Activated T-helper 17 cell treated with anti-CD3 and anti-CD28 coated beads, Interleukin-2, amount 50 U/mL, for 72 hours (primary cell): ENCODE measurements around the gene OGFRL1. TPM values are rescaled to one million over a fixed set of nuclear protein-coding genes. Genes with fewer than 3 reads are reported as not detected.

Experiments
- ATAC-seq: fragments of 150-1000 bp; cut with Tn5 transposase; replicated peaks from 2 replicates; pipeline ENCODE4 v1.10.0; 2021; ENCODE audit warnings: mild to moderate bottlenecking, moderate library complexity
- H3K27ac Mint-ChIP-seq: one replicate; pipeline ENCODE4 v1.8.0; 2022; ENCODE audit warnings: mixed read lengths
- H3K27me3 Mint-ChIP-seq: one replicate; pipeline ENCODE4 v1.8.0; 2022; ENCODE audit warnings: mixed read lengths
- H3K36me3 Mint-ChIP-seq: one replicate; pipeline ENCODE4 v1.8.0; 2022; ENCODE audit warnings: low read depth, mild to moderate bottlenecking, mixed read lengths
- H3K4me1 Mint-ChIP-seq: one replicate; pipeline ENCODE4 v1.8.0; 2022; ENCODE audit warnings: mixed read lengths
- H3K4me3 Mint-ChIP-seq: one replicate; pipeline ENCODE4 v1.8.0; 2022; ENCODE audit warnings: mild to moderate bottlenecking, mixed read lengths
- H3K9me3 Mint-ChIP-seq: one replicate; pipeline ENCODE4 v1.8.0; 2022; ENCODE audit warnings: mixed read lengths
- total RNA-seq, 2 donors: library from RNA; stranded (reverse); gene quantifications; one replicate each; pipeline ENCODE4 v1.2.3, GENCODE V29; 2022

OGFRL1 gene
- total RNA-seq, 2 donors from 2014 or later, result 2.2 to 7.7 TPM

GRCh38 chr6:71334768-71335167 is 46.2 kb downstream of the OGFRL1 start:
- Mint-ChIP-seq H3K27me3 (peaks cover 6% of the 10 kb centered on the region), H3K27ac (no peak overlapping the region), H3K9me3 (no peaks in the 10 kb centered on the region), H3K4me3 (no peak overlapping the region), H3K36me3 (no peaks in the 10 kb centered on the region), H3K4me1 (no peaks in the 10 kb centered on the region)
- peak; percentile 85 for ATAC-seq

- Mint-ChIP-seq H3K36me3 (no peaks in the 10 kb centered on the region), H3K4me1 (no peaks in the 10 kb centered on the region), H3K4me3 (no peak overlapping the region), H3K9me3 (no peaks in the 10 kb centered on the region), H3K27ac (no peak overlapping the region), H3K27me3 (peaks cover 7% of the 10 kb centered on the region)
- no peak for ATAC-seq
Observed at GRCh38 chr6:71335544-71335943, 46.9 kb downstream of the OGFRL1 start.

- ATAC-seq, result no peak
Observed at GRCh38 chr6:71336901-71337300, 48.3 kb downstream of the OGFRL1 start.

GRCh38 chr6:71338540-71339316 is 50.1 kb downstream of the OGFRL1 start:
- no peaks in the 10 kb centered on the region for H3K36me3 Mint-ChIP-seq
- peaks cover 9% of the 10 kb centered on the region for H3K27me3 Mint-ChIP-seq
- no peaks in the 10 kb centered on the region for H3K9me3 Mint-ChIP-seq
- no peak overlapping the region for H3K27ac Mint-ChIP-seq
- H3K4me3 Mint-ChIP-seq, result no peak overlapping the region
- no peaks in the 10 kb centered on the region for H3K4me1 Mint-ChIP-seq
- ATAC-seq, result no peak

More at GRCh38 chr6:71336901-71337300, 48.3 kb downstream of the OGFRL1 start:
- Mint-ChIP-seq H3K36me3 (no peaks in the 10 kb centered on the region), H3K4me1 (no peaks in the 10 kb centered on the region), H3K27me3 (peaks cover 9% of the 10 kb centered on the region), H3K27ac (no peak overlapping the region), H3K4me3 (no peak overlapping the region), H3K9me3 (no peaks in the 10 kb centered on the region)

GRCh38 chr6:71342772-71343171 is 54.2 kb downstream of the OGFRL1 start:
- no peak for ATAC-seq
- no peaks in the 10 kb centered on the region for H3K36me3 Mint-ChIP-seq
- H3K4me1 Mint-ChIP-seq, result no peaks in the 10 kb centered on the region
- H3K27ac Mint-ChIP-seq, result no peak overlapping the region
- H3K27me3 Mint-ChIP-seq, result peaks cover 7% of the 10 kb centered on the region
- H3K4me3 Mint-ChIP-seq, result no peak overlapping the region
- H3K9me3 Mint-ChIP-seq, result no peaks in the 10 kb centered on the region

- Mint-ChIP-seq H3K27ac (no peak overlapping the region), H3K27me3 (peaks cover 4% of the 10 kb centered on the region), H3K36me3 (no peaks in the 10 kb centered on the region), H3K9me3 (no peaks in the 10 kb centered on the region), H3K4me1 (no peaks in the 10 kb centered on the region), H3K4me3 (no peak overlapping the region)
- ATAC-seq, result no peak
Observed at GRCh38 chr6:71345476-71346333, 57.1 kb downstream of the OGFRL1 start.

GRCh38 chr6:71346334-71346694 is 57.7 kb downstream of the OGFRL1 start:
- no peaks in the 10 kb centered on the region for H3K9me3 Mint-ChIP-seq
- no peaks in the 10 kb centered on the region for H3K4me1 Mint-ChIP-seq
- no peak overlapping the region for H3K4me3 Mint-ChIP-seq
- H3K27ac Mint-ChIP-seq, result no peak overlapping the region
- no peak for ATAC-seq
- H3K36me3 Mint-ChIP-seq, result no peaks in the 10 kb centered on the region
- peaks cover 4% of the 10 kb centered on the region for H3K27me3 Mint-ChIP-seq

- H3K4me3 Mint-ChIP-seq, result no peak overlapping the region
- H3K36me3 Mint-ChIP-seq, result no peaks in the 10 kb centered on the region
- H3K4me1 Mint-ChIP-seq, result no peaks in the 10 kb centered on the region
- H3K27ac Mint-ChIP-seq, result no peak overlapping the region
- peaks cover 4% of the 10 kb centered on the region for H3K27me3 Mint-ChIP-seq
- H3K9me3 Mint-ChIP-seq, result no peaks in the 10 kb centered on the region
- no peak for ATAC-seq
Observed at GRCh38 chr6:71347119-71347518, 58.5 kb downstream of the OGFRL1 start.

- Mint-ChIP-seq H3K9me3 (no peaks in the 10 kb centered on the region), H3K27me3 (peaks cover 4% of the 10 kb centered on the region), H3K4me1 (no peaks in the 10 kb centered on the region), H3K4me3 (no peak overlapping the region), H3K36me3 (no peaks in the 10 kb centered on the region), H3K27ac (no peak overlapping the region)
- no peak for ATAC-seq
Observed at GRCh38 chr6:71349395-71349794, 60.8 kb downstream of the OGFRL1 start.

GRCh38 chr6:71349976-71350615 is 61.5 kb downstream of the OGFRL1 start:
- ATAC-seq, result peak; percentile 47
- H3K27ac Mint-ChIP-seq, result no peak overlapping the region
- H3K9me3 Mint-ChIP-seq, result no peaks in the 10 kb centered on the region
- H3K27me3 Mint-ChIP-seq, result no peaks in the 10 kb centered on the region
- no peak overlapping the region for H3K4me3 Mint-ChIP-seq
- no peaks in the 10 kb centered on the region for H3K4me1 Mint-ChIP-seq
- H3K36me3 Mint-ChIP-seq, result no peaks in the 10 kb centered on the region

GRCh38 chr6:71351190-71351589 is 62.6 kb downstream of the OGFRL1 start:
- H3K27ac Mint-ChIP-seq, result no peak overlapping the region
- H3K9me3 Mint-ChIP-seq, result no peaks in the 10 kb centered on the region
- no peak for ATAC-seq
- no peaks in the 10 kb centered on the region for H3K4me1 Mint-ChIP-seq
- no peaks in the 10 kb centered on the region for H3K27me3 Mint-ChIP-seq
- no peak overlapping the region for H3K4me3 Mint-ChIP-seq
- no peaks in the 10 kb centered on the region for H3K36me3 Mint-ChIP-seq
